ENCODE measurements around the gene CHST8. TPM values are rescaled to one million over a fixed set of nuclear protein-coding genes. Genes with fewer than 3 reads are reported as not detected.

CHST8 gene
- total RNA-seq, 1 experiment from 2014 or later: 33.5 TPM

- ChIA-PET CTCF (no interaction called here), POLR2A (no interaction called here)
- Mint-ChIP-seq H3K27me3 (ENCODE audit: low read depth) (no peaks in the 10 kb centered on the region; the same call in 1 of the 2 replicates), H3K27ac (no peak overlapping the region), H3K36me3 (peaks cover 18% of the 10 kb centered on the region), H3K9me3 (peaks cover 31% of the 10 kb centered on the region), H3K4me1 (peaks cover 7% of the 10 kb centered on the region), H3K4me3 (no peak overlapping the region)
- TF ChIP-seq MYBL2 (CRISPR knock-in tag; IDR thresholded peaks at IDR 0.05) (no peak), ATF2 (CRISPR knock-in tag; IDR thresholded peaks at IDR 0.05; ENCODE audit: borderline replicate concordance, low read depth) (no peak)
- TF ChIP-seq, protein P1, sequence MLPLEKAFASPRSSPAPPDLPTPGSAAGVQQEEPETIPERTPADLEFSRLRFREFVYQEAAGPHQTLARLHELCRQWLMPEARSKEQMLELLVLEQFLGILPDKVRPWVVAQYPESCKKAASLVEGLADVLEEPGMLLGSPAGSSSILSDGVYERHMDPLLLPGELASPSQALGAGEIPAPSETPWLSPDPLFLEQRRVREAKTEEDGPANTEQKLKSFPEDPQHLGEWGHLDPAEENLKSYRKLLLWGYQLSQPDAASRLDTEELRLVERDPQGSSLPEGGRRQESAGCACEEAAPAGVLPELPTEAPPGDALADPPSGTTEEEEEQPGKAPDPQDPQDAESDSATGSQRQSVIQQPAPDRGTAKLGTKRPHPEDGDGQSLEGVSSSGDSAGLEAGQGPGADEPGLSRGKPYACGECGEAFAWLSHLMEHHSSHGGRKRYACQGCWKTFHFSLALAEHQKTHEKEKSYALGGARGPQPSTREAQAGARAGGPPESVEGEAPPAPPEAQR (CRISPR knock-in tag; IDR thresholded peaks at IDR 0.05): no peak
- no peak for ATAC-seq
- DNase-seq (ENCODE audit: low spot score): no peak
Measured at GRCh38 chr19:33574824-33575223, 46.9 kb upstream of the CHST8 start.

- peaks cover 17% of the 10 kb centered on the region for H3K9me3 Mint-ChIP-seq
- ATAC-seq (no peak), DNase-seq (ENCODE audit: low spot score) (no peak)
- peaks cover 14% of the 10 kb centered on the region for H3K36me3 Mint-ChIP-seq
- no peak overlapping the region for H3K4me3 Mint-ChIP-seq
- ChIA-PET POLR2A (no interaction called here), CTCF (interaction anchor here (0.7 kb wide), 1 partner anchor 9 kb away, joined by 3 read pairs; no protein-coding TSS in a partner anchor)
- H3K4me1 Mint-ChIP-seq: peaks cover 3% of the 10 kb centered on the region; the same call in 1 of the 2 replicates
- no peak for TF ChIP-seq MYBL2 (CRISPR knock-in tag; IDR thresholded peaks at IDR 0.05)
- no peak for TF ChIP-seq GTF2I (CRISPR knock-in tag; conservative IDR thresholded peaks at IDR 0.05)
- TF ChIP-seq, protein P2, sequence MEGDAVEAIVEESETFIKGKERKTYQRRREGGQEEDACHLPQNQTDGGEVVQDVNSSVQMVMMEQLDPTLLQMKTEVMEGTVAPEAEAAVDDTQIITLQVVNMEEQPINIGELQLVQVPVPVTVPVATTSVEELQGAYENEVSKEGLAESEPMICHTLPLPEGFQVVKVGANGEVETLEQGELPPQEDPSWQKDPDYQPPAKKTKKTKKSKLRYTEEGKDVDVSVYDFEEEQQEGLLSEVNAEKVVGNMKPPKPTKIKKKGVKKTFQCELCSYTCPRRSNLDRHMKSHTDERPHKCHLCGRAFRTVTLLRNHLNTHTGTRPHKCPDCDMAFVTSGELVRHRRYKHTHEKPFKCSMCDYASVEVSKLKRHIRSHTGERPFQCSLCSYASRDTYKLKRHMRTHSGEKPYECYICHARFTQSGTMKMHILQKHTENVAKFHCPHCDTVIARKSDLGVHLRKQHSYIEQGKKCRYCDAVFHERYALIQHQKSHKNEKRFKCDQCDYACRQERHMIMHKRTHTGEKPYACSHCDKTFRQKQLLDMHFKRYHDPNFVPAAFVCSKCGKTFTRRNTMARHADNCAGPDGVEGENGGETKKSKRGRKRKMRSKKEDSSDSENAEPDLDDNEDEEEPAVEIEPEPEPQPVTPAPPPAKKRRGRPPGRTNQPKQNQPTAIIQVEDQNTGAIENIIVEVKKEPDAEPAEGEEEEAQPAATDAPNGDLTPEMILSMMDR (IDR thresholded peaks at IDR 0.05): no peak
- no peak for TF ChIP-seq CREM (CRISPR knock-in tag; IDR thresholded peaks at IDR 0.05)
- TF ChIP-seq ERG (CRISPR knock-in tag; IDR thresholded peaks at IDR 0.05): no peak
- TF ChIP-seq IRF1 (CRISPR knock-in tag; IDR thresholded peaks at IDR 0.05): no peak
- TF ChIP-seq, protein P3, sequence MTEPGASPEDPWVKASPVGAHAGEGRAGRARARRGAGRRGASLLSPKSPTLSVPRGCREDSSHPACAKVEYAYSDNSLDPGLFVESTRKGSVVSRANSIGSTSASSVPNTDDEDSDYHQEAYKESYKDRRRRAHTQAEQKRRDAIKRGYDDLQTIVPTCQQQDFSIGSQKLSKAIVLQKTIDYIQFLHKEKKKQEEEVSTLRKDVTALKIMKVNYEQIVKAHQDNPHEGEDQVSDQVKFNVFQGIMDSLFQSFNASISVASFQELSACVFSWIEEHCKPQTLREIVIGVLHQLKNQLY (CRISPR knock-in tag; IDR thresholded peaks at IDR 0.05): no peak
- TF ChIP-seq ARID4B (CRISPR knock-in tag; IDR thresholded peaks at IDR 0.05; ENCODE audit: borderline replicate concordance): no peak
- TF ChIP-seq RORB (CRISPR knock-in tag; IDR thresholded peaks at IDR 0.05): no peak
- no peak for TF ChIP-seq CDX4 (CRISPR knock-in tag; IDR thresholded peaks at IDR 0.05; ENCODE audit: borderline replicate concordance)
- TF ChIP-seq FOXP1 (CRISPR knock-in tag; IDR thresholded peaks at IDR 0.05; ENCODE audit: borderline replicate concordance): no peak
- no peaks in the 10 kb centered on the region; the same call in none of the 2 replicates for H3K27me3 Mint-ChIP-seq (ENCODE audit: low read depth)
- no peak overlapping the region for H3K27ac Mint-ChIP-seq
Measured at GRCh38 chr19:33578697-33579096, 43.1 kb upstream of the CHST8 start.

All from WTC11 (cell line).